SK-MEL-5 (cell line): Measurements from ENCODE around the gene ATP6V1G1. TPM values are rescaled to one million over a fixed set of nuclear protein-coding genes. Genes with fewer than 3 reads are reported as not detected.

ENCODE experiments used
- DNase-seq: peaks from one replicate; pipeline ENCODE4 v3.0.0-alpha.2; 2016; ENCODE audit warnings: low read depth, low spot score
- in situ Hi-C: cut with HindIII; loops from 2 replicates; pipeline ENCODE4 v1.10.0; 2016; ENCODE audit warnings: low sequenced_read_pairs, high pct_unique_total_duplicates, low pct_unique_long_range_greater_than_20kb
- small RNA-seq, 2 experiments: library from RNA; depleted of rRNA; stranded (forward); fragments of <200 nt; gene quantifications; one replicate each; pipeline ENCODE3, GENCODE V24; 2014
- total RNA-seq: library from RNA; depleted of rRNA; stranded (reverse); fragments of >200 nt; shearing (Covaris generic); gene quantifications from 2 replicates; pipeline ENCODE4 v1.2.3, GENCODE V29; 2014; rRNA removed

Gene ATP6V1G1
- total RNA-seq, 1 experiment from 2014 or later = 615 TPM

- DNase-seq = peak; percentile 85
- in situ Hi-C loops = no loop called here
Measured at GRCh38 chr9:114626415-114627020, 38.9 kb downstream of the ATP6V1G1 start.

GRCh38 chr9:114627553-114627952, 40.0 kb downstream of the ATP6V1G1 start:
- in situ Hi-C loops = no loop called here
- DNase-seq = no peak

GRCh38 chr9:114629563-114630090, 42.1 kb downstream of the ATP6V1G1 start:
- DNase-seq = no peak
- in situ Hi-C loops = no loop called here

- in situ Hi-C loops = no loop called here
Measured at GRCh38 chr9:114631166-114631565, 43.6 kb downstream of the ATP6V1G1 start.

GRCh38 chr9:114633438-114634089, 46.0 kb downstream of the ATP6V1G1 start:
- DNase-seq = no peak

More at GRCh38 chr9:114631166-114631565, 43.6 kb downstream of the ATP6V1G1 start:
- DNase-seq = no peak

GRCh38 chr9:114634387-114634786, 46.8 kb downstream of the ATP6V1G1 start:
- no peak for DNase-seq
- in situ Hi-C loops = no loop called here

More at GRCh38 chr9:114633438-114634089, 46.0 kb downstream of the ATP6V1G1 start:
- in situ Hi-C loops = no loop called here

- in situ Hi-C loops = no loop called here
- DNase-seq = no peak
Measured at GRCh38 chr9:114638404-114638803, 50.8 kb downstream of the ATP6V1G1 start.

- in situ Hi-C loops = no loop called here
- DNase-seq = no peak
Measured at GRCh38 chr9:114641967-114642366, 54.4 kb downstream of the ATP6V1G1 start.

- in situ Hi-C loops = no loop called here
Measured at GRCh38 chr9:114643001-114643400, 55.4 kb downstream of the ATP6V1G1 start.

GRCh38 chr9:114643896-114644295, 56.3 kb downstream of the ATP6V1G1 start:
- no peak for DNase-seq
- in situ Hi-C loops = no loop called here

More at GRCh38 chr9:114643001-114643400, 55.4 kb downstream of the ATP6V1G1 start:
- DNase-seq = no peak

Small RNA genes within 50 kb of the gene (small RNA-seq; reads per million reads assigned to genes)
- 0 reads per million in 2 experiments for gene RF00019

Other genes starting within 250 kb of the ATP6V1G1 start
- gene AKNA, start 199.8 kb upstream of the ATP6V1G1 start, total RNA-seq = 5.5 and 6.0 TPM in 2 replicates
- gene WHRN, start 82.3 kb upstream of the ATP6V1G1 start, total RNA-seq = 4.5 and 6.1 TPM in 2 replicates
- gene TMEM268, start 23.5 kb downstream of the ATP6V1G1 start, total RNA-seq = 43.2 and 46.8 TPM in 2 replicates
- gene TEX53, start 70.0 kb downstream of the ATP6V1G1 start, total RNA-seq = not detected in 2 replicates
- not detected in 2 replicates for gene TEX48, start 94.4 kb downstream of the ATP6V1G1 start, total RNA-seq
- 0.05 TPM in 1 of 2 replicates, not detected in the other for gene TNFSF15, start 218.3 kb downstream of the ATP6V1G1 start, total RNA-seq